ENCODE measurements around the gene ZNF556.
"Not testable (repeated sequence)": the region's sequence is repeated elsewhere in the genome, so short reads cannot be mapped to it uniquely, and the experiment has no call there.

ZNF556 gene

DNA sequence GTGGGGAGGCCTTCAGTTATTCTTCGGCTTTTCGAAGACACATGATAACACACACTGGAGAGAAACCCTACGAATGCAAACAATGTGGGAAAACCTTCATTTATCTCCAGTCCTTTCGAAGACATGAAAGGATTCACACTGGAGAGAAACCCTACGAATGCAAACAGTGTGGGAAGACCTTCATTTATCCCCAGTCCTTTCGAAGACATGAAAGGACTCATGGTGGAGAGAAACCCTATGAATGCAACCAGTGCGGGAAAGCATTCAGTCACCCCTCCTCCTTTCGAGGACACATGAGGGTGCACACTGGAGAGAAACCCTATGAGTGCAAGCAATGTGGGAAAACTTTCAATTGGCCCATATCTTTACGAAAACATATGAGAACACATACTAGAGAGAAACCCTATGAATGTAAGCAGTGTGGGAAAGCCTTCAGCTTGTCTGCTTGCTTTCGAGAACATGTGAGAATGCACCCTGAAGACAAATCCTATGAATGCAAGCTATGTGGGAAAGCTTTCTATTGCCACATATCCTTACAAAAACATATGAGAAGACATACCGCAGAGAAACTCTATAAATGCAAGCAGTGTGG is 14.0 kb upstream of the ZNF556 start:
- no peak for DNase-seq (ENCODE audit: low read depth, low spot score)

DNA sequence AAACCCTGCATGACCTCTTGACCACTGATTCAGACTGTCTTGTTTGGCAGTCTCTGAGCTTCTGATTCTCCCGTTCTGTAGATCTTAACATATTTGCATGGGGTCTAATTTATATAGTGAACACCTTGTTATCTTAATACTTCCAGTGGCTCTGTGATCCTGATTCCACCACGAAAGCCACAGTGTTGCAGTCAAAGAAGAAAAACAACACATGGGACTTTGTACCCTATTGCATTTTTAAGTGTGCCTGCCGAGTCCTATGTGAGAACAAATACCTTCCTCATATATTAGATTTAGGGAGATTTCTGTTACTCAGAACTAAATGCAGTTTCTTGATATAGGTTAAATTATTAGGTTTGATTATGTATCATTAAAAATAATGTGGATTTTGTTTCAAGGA is 12.3 kb upstream of the ZNF556 start:
- DNase-seq (ENCODE audit: low read depth, low spot score), result no peak

DNA sequence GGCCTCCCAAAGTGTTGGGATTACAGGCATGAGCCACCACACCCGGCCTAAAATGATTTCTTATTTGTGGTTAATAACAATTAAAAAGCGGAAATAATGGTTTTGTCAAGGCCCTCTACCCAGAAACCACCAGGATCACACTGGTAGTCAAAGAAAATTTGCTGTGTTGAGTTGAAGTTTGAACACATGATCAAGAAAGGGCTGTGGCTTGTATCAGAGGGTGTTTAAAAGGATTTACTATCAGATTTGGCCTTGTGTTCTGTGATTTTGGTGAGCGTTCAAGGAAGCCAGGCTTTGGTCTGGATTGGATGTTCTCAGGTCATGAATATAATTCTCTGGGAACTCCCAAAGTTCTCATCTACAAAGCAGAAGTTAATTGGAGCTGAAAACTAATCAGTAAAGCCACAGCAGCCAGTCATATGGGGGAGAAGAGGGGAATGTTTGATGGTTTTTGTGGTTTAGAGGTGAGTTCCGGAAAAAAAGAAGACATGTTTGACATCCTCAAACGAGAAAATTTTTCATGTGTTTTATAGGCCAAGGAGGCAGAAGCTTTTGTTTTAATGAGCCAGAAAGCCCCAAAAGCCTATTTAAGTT is 10.6 kb upstream of the ZNF556 start:
- no peak for DNase-seq (ENCODE audit: low read depth, low spot score)

DNA sequence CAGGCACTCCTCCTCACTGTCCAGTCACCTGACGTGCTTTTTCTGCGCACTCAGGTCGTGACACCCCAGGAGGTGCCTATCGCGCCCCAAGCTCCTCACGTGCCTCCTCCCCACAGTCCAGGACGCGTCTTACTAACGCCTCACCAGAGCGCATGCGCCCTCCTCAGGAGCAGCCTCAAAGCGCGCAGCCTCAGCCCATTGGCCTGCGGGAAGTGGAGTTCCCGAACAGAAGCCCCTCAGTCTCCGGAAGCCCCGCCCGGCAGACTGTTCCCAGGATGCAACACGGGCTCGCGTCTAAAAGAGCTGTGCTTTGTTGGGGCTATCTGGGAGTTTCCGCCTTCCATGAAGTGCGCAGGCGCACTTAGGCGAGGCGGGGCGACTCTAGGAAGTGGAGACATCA is 8.3 kb upstream of the ZNF556 start:
- no peak for DNase-seq (ENCODE audit: low read depth, low spot score)

- no peak for DNase-seq (ENCODE audit: low read depth, low spot score)
Measured at GRCh38 chr19:2863816-2864215, 3.3 kb upstream of the ZNF556 start.

DNA sequence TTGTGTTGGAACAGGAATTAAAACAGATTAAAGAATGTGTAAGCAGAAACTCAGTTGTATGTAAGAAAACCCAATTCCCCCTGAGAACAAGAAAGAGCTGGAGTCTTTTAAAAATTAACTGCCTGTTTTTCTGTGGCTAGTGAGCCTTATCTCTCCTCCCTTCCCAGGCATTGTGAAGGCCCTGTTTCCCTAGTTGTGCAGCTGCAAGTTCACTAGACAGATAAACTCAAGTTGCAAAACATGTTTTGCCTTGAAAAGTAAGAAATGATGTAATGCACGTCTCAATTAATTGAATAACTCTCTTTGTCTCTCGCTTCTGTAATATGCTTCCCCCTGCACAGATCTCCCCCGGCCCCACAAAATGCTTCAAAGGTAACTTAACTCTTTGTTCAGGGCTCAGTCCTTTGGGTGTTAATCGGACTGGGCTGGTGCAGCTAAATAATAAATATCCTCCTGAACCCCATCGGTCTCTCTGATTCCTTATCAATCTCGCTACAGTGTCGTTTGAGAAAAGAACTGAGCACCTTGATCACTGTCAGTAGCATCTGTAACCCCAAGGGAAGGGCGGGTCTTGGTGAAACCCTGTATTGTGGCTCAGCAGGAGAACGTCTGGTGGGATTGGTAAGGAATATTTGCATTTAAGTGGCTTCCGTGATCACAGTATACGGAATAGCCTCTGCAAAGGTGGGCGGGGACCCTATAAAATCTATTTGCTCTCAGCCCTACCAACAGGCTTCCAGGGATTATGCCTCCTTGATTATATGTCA is 1.6 kb upstream of the ZNF556 start:
- DNase-seq (ENCODE audit: low read depth, low spot score), result no peak

GRCh38 chr19:2866495-2867024 is 575 bp upstream of the ZNF556 start:
- DNase-seq (ENCODE audit: low read depth, low spot score), result no peak

DNA sequence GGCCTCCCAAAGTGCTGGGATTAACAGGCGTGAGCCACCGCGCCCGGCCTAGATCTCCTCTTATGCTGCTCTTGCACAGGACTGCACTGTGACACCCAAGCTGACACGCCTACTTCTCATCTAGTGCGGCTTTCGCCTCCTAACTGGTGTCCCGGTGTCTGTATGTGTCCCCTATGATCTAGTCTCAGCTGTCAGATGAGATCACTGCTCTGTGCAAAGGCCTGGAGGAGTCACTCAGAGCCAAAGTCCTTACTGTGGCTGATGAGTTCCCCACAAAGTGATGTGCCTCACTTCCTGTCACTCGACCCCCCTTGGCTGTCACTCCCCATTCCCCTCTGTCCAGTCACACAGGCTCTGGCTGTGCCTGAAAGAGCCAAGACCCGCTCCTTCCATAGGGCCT is 2.5 kb downstream of the ZNF556 start:
- no peak for DNase-seq (ENCODE audit: low read depth, low spot score)

DNA sequence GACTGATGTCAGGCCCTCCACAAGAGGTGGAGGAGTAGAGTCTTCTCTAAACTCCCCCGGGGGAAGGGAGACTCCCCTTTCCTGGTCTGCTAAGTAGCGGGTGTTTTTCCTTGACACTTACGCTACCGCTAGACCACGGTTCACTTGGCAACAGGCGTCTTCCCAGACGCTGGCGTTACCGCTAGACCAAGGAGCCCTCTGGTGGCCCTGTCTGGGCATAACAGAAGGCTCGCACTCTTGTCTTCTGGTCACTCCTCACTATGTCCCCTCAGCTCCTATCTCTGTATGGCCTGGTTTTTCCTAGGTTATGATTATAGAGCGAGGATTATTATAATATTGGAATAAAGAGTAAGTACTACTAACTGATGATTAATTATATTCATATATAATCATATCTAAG is 5.0 kb downstream of the ZNF556 start:
- not testable (repeated sequence) for DNase-seq (ENCODE audit: low read depth, low spot score)

DNA sequence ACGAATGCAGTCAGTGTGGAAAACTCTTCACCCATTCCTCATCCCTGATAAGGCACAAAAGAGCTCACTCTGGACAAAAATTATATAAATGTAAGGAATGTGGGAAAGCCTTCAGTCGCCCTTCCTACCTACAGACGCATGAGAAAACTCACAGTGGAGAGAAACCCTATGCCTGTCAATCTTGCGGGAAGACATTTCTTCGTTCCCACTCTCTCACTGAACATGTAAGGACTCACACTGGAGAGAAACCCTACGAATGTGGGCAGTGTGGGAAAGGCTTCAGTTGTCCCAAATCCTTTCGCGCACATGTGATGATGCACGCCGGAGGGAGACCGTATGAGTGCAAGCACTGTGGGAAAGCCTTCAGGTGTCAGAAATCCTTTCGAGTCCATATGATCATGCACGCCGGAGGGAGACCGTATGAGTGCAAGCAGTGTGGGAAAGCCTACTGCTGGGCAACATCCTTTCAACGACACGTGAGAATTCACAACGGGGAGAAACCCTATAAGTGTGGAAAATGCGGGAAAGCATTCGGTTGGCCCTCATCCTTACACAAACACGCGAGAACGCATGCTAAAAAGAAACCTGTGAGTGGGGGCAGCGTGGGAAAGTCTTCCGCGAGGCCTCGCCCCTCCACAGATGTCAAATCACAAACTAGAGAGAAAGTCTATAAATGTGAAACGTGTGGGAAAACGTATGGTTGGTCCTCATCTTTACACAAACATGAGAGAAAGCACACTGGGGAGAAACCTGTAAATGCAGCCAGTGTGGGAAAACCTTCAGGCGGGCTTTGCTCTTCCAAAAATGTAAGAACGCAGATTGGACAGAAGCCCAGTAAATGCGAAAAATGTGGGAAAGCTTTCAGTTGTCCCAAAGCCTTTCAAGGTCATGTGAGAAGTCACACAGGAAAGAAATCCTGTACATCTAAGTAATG is 10.5 kb downstream of the ZNF556 start:
- no peak for DNase-seq (ENCODE audit: low read depth, low spot score)

- DNase-seq (ENCODE audit: low read depth, low spot score), result no peak
Measured at GRCh38 chr19:2883686-2884439, 16.7 kb downstream of the ZNF556 start.

GRCh38 chr19:2885736-2886135 is 18.6 kb downstream of the ZNF556 start:
- DNase-seq (ENCODE audit: low read depth, low spot score), result no peak

GRCh38 chr19:2887391-2887914 is 20.3 kb downstream of the ZNF556 start:
- DNase-seq (ENCODE audit: low read depth, low spot score), result peak; percentile 47

GRCh38 chr19:2888731-2889224 is 21.6 kb downstream of the ZNF556 start:
- DNase-seq (ENCODE audit: low read depth, low spot score), result no peak

GRCh38 chr19:2890531-2890930 is 23.4 kb downstream of the ZNF556 start:
- not testable (repeated sequence) for DNase-seq (ENCODE audit: low read depth, low spot score)

- no peak for DNase-seq (ENCODE audit: low read depth, low spot score)
Measured at GRCh38 chr19:2896694-2897093, 29.6 kb downstream of the ZNF556 start.

- DNase-seq (ENCODE audit: low read depth, low spot score), result peak; percentile 94
Measured at GRCh38 chr19:2900296-2901252, 33.4 kb downstream of the ZNF556 start, which contains the start of gene ZNF57. ZNF57 (plus strand) TSS chr19:2900928; CDS start chr19:2901046, 118 bp downstream.

- no peak for DNase-seq (ENCODE audit: low read depth, low spot score)
Measured at GRCh38 chr19:2902590-2903218, 35.6 kb downstream of the ZNF556 start.

DNA sequence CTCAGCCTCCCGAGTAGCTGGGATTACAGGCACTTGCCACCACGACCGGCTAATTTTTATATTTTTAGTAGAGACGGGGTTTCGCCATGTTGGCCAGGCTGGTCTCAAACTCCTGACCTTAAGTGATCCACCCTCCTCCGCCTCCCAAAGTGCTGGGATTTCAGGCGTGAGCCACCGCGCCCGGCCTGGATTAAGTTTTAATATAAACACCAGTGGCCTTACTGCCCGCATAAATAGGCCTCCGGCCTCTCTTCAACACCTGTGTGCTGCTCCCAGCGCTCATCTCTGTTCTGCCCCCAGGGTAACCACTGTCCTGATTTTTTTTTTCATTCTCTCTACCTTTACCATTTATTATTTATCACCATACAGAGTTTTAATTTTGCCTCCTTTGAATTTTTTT is 36.2 kb downstream of the ZNF556 start:
- not testable (repeated sequence) for DNase-seq (ENCODE audit: low read depth, low spot score)
